ENCODE results near the gene KCNT1.

Gene KCNT1

GRCh38 chr9:135728436-135729110 lies 26.6 kb downstream of the KCNT1 start:
- H3K4me3 ChIP-seq (ENCODE audit: low read length in 2 of 2) = no peak overlapping the region
- H3K27ac ChIP-seq (replicated peaks; ENCODE audit: low read length) = no peak overlapping the region
- peaks cover 0 to 7% of the 10 kb centered on the region in 2 donors for H3K9me3 ChIP-seq (replicated peaks in 1 of 2; ENCODE audit: control insufficient read depth in 2 of 2, insufficient read depth in 1 of 2, low read depth in 1 of 2, low read length in 2 of 2)
- H3K27me3 ChIP-seq (ENCODE audit: control insufficient read depth in 3 of 3, insufficient read depth in 3 of 3, low read depth in 1 of 3, low read length in 3 of 3) = peaks cover 0 to 20% (median 0%) of the 10 kb centered on the region in 3 experiments
- no peaks in the 10 kb centered on the region for H3K36me3 ChIP-seq (replicated peaks in 1 of 2; ENCODE audit: control insufficient read depth in 2 of 2, insufficient read depth in 2 of 2, low read length in 2 of 2)
- H3K18ac ChIP-seq (ENCODE audit: low read length) = no peak overlapping the region
- no peak overlapping the region for H2BK15ac ChIP-seq (ENCODE audit: low read length)
- H3K4me2 ChIP-seq (ENCODE audit: insufficient read depth, low read length, poor library complexity, severe bottlenecking) = no peak overlapping the region
- no peak overlapping the region for H2BK12ac ChIP-seq (ENCODE audit: low read length)
- no peak overlapping the region for H3K14ac ChIP-seq (ENCODE audit: low read length)
- no peak overlapping the region for H2BK120ac ChIP-seq (ENCODE audit: low read depth, low read length)
- H3K4ac ChIP-seq (ENCODE audit: low read length) = no peak overlapping the region
- no peak overlapping the region for H4K8ac ChIP-seq (ENCODE audit: low read depth, low read length)
- DNase-seq (ENCODE audit: low spot score) = no peak
- H2BK5ac ChIP-seq (ENCODE audit: low read length) = no peak overlapping the region
- H3K9ac ChIP-seq (ENCODE audit: low read depth, low read length, poor library complexity) = peak overlapping the region; percentile 27
- WGBS, 2 donors (ENCODE audit: extremely low coverage in 2 of 2, insufficient read length in 2 of 2, insufficient replicate concordance in 1 of 2) = no CpG with 5 or more reads among the region's 18 CpGs
- no peak overlapping the region for H4K91ac ChIP-seq (ENCODE audit: low read depth, low read length, poor library complexity)
- H3K79me1 ChIP-seq (ENCODE audit: low read depth, low read length) = peaks cover 3% of the 10 kb centered on the region
- no peak overlapping the region for H2AK5ac ChIP-seq (ENCODE audit: low read depth, low read length)
- H3K23ac ChIP-seq (ENCODE audit: low read depth, low read length, poor library complexity) = no peak overlapping the region
- peaks cover 3 to 4% of the 10 kb centered on the region in 2 donors for H3K4me1 ChIP-seq (ENCODE audit: control insufficient read depth in 2 of 2, insufficient read depth in 1 of 2, low read depth in 1 of 2, low read length in 2 of 2)
- no peak overlapping the region for H2AFZ ChIP-seq (ENCODE audit: low read length)

GRCh38 chr9:135729480-135729879 lies 27.5 kb downstream of the KCNT1 start:
- H3K4ac ChIP-seq (ENCODE audit: low read length) = no peak overlapping the region
- H3K18ac ChIP-seq (ENCODE audit: low read length) = peak overlapping the region; percentile 66
- H3K23ac ChIP-seq (ENCODE audit: low read depth, low read length, poor library complexity) = no peak overlapping the region
- no peak overlapping the region for H3K14ac ChIP-seq (ENCODE audit: low read length)
- H2BK5ac ChIP-seq (ENCODE audit: low read length) = no peak overlapping the region
- H4K8ac ChIP-seq (ENCODE audit: low read depth, low read length) = no peak overlapping the region
- no peak overlapping the region for H3K4me2 ChIP-seq (ENCODE audit: insufficient read depth, low read length, poor library complexity, severe bottlenecking)
- peaks cover 0 to 7% of the 10 kb centered on the region in 2 donors for H3K9me3 ChIP-seq (replicated peaks in 1 of 2; ENCODE audit: control insufficient read depth in 2 of 2, insufficient read depth in 1 of 2, low read depth in 1 of 2, low read length in 2 of 2)
- WGBS, 2 donors (ENCODE audit: extremely low coverage in 2 of 2, insufficient read length in 2 of 2, insufficient replicate concordance in 1 of 2) = no CpG with 5 or more reads among the region's 13 CpGs
- H2AFZ ChIP-seq (ENCODE audit: low read length) = no peak overlapping the region
- no peak overlapping the region for H2BK120ac ChIP-seq (ENCODE audit: low read depth, low read length)
- H3K4me1 ChIP-seq (ENCODE audit: control insufficient read depth in 2 of 2, insufficient read depth in 1 of 2, low read depth in 1 of 2, low read length in 2 of 2) = peaks cover 3 to 4% of the 10 kb centered on the region in 2 donors
- H4K91ac ChIP-seq (ENCODE audit: low read depth, low read length, poor library complexity) = no peak overlapping the region
- H2AK5ac ChIP-seq (ENCODE audit: low read depth, low read length) = peak overlapping the region; percentile 25
- no peaks in the 10 kb centered on the region for H3K36me3 ChIP-seq (replicated peaks in 1 of 2; ENCODE audit: control insufficient read depth in 2 of 2, insufficient read depth in 2 of 2, low read length in 2 of 2)
- no peak overlapping the region for H2BK15ac ChIP-seq (ENCODE audit: low read length)
- peaks cover 0 to 20% (median 1%) of the 10 kb centered on the region in 3 experiments for H3K27me3 ChIP-seq (ENCODE audit: control insufficient read depth in 3 of 3, insufficient read depth in 3 of 3, low read depth in 1 of 3, low read length in 3 of 3)
- no peak overlapping the region for H3K4me3 ChIP-seq (ENCODE audit: low read length in 2 of 2)
- DNase-seq (ENCODE audit: low spot score) = no peak
- peaks cover 3% of the 10 kb centered on the region for H3K79me1 ChIP-seq (ENCODE audit: low read depth, low read length)
- no peak overlapping the region for H3K27ac ChIP-seq (replicated peaks; ENCODE audit: low read length)
- H3K9ac ChIP-seq (ENCODE audit: low read depth, low read length, poor library complexity) = no peak overlapping the region
- no peak overlapping the region for H2BK12ac ChIP-seq (ENCODE audit: low read length)

- no peak overlapping the region for H2AFZ ChIP-seq (ENCODE audit: low read length)
- H2BK12ac ChIP-seq (ENCODE audit: low read length) = no peak overlapping the region
- H3K9me3 ChIP-seq (replicated peaks in 1 of 2; ENCODE audit: control insufficient read depth in 2 of 2, insufficient read depth in 1 of 2, low read depth in 1 of 2, low read length in 2 of 2) = peaks cover 0 to 7% of the 10 kb centered on the region in 2 donors
- no peak overlapping the region for H2BK15ac ChIP-seq (ENCODE audit: low read length)
- H3K4me3 ChIP-seq (ENCODE audit: low read length in 2 of 2) = no peak overlapping the region
- peaks cover 0 to 3% of the 10 kb centered on the region in 2 donors for H3K4me1 ChIP-seq (ENCODE audit: control insufficient read depth in 2 of 2, insufficient read depth in 1 of 2, low read depth in 1 of 2, low read length in 2 of 2)
- H2BK120ac ChIP-seq (ENCODE audit: low read depth, low read length) = no peak overlapping the region
- no peak overlapping the region for H3K4ac ChIP-seq (ENCODE audit: low read length)
- no peak overlapping the region for H3K14ac ChIP-seq (ENCODE audit: low read length)
- no peak overlapping the region for H4K8ac ChIP-seq (ENCODE audit: low read depth, low read length)
- H3K9ac ChIP-seq (ENCODE audit: low read depth, low read length, poor library complexity) = no peak overlapping the region
- peaks cover 5% of the 10 kb centered on the region for H3K79me1 ChIP-seq (ENCODE audit: low read depth, low read length)
- H3K36me3 ChIP-seq (replicated peaks in 1 of 2; ENCODE audit: control insufficient read depth in 2 of 2, insufficient read depth in 2 of 2, low read length in 2 of 2) = no peaks in the 10 kb centered on the region
- no peak overlapping the region for H3K23ac ChIP-seq (ENCODE audit: low read depth, low read length, poor library complexity)
- no peak overlapping the region for H4K91ac ChIP-seq (ENCODE audit: low read depth, low read length, poor library complexity)
- no peak overlapping the region for H2AK5ac ChIP-seq (ENCODE audit: low read depth, low read length)
- H3K4me2 ChIP-seq (ENCODE audit: insufficient read depth, low read length, poor library complexity, severe bottlenecking) = no peak overlapping the region
- H3K27me3 ChIP-seq (ENCODE audit: control insufficient read depth in 3 of 3, insufficient read depth in 3 of 3, low read depth in 1 of 3, low read length in 3 of 3) = peaks cover 0 to 20% (median 5%) of the 10 kb centered on the region in 3 experiments
- no peak overlapping the region for H3K27ac ChIP-seq (replicated peaks; ENCODE audit: low read length)
- no CpG with 5 or more reads among the region's 12 CpGs for WGBS, 2 donors (ENCODE audit: extremely low coverage in 2 of 2, insufficient read length in 2 of 2, insufficient replicate concordance in 1 of 2)
- H3K18ac ChIP-seq (ENCODE audit: low read length) = no peak overlapping the region
- H2BK5ac ChIP-seq (ENCODE audit: low read length) = no peak overlapping the region
- no peak for DNase-seq (ENCODE audit: low spot score)
Measured at GRCh38 chr9:135731454-135731853, 29.5 kb downstream of the KCNT1 start.

GRCh38 chr9:135732569-135733257 lies 30.7 kb downstream of the KCNT1 start:
- WGBS, 2 donors (ENCODE audit: extremely low coverage in 2 of 2, insufficient read length in 2 of 2, insufficient replicate concordance in 1 of 2) = no CpG with 5 or more reads among the region's 6 CpGs
- Histone ChIP-seq H3K9ac (ENCODE audit: low read depth, low read length, poor library complexity) (no peak overlapping the region), H3K79me1 (ENCODE audit: low read depth, low read length) (peaks cover 2% of the 10 kb centered on the region), H3K9me3 (replicated peaks in 1 of 2; ENCODE audit: control insufficient read depth in 2 of 2, insufficient read depth in 1 of 2, low read depth in 1 of 2, low read length in 2 of 2) (peaks cover 0 to 7% of the 10 kb centered on the region in 2 donors), H2BK12ac (ENCODE audit: low read length) (no peak overlapping the region), H4K8ac (ENCODE audit: low read depth, low read length) (no peak overlapping the region), H3K27ac (replicated peaks; ENCODE audit: low read length) (no peak overlapping the region), H2AFZ (ENCODE audit: low read length) (no peak overlapping the region), H3K27me3 (ENCODE audit: control insufficient read depth in 3 of 3, insufficient read depth in 3 of 3, low read depth in 1 of 3, low read length in 3 of 3) (peaks cover 0 to 18% (median 16%) of the 10 kb centered on the region in 3 experiments), H3K14ac (ENCODE audit: low read length) (no peak overlapping the region), H3K4me3 (ENCODE audit: low read length in 2 of 2) (no peak overlapping the region), H2BK5ac (ENCODE audit: low read length) (no peak overlapping the region), H3K4me1 (ENCODE audit: control insufficient read depth in 2 of 2, insufficient read depth in 1 of 2, low read depth in 1 of 2, low read length in 2 of 2) (peaks cover 0 to 3% of the 10 kb centered on the region in 2 donors), H3K4ac (ENCODE audit: low read length) (no peak overlapping the region), H3K18ac (ENCODE audit: low read length) (peak overlapping the region; percentile 57), H2BK120ac (ENCODE audit: low read depth, low read length) (no peak overlapping the region), H2AK5ac (ENCODE audit: low read depth, low read length) (no peak overlapping the region), H3K23ac (ENCODE audit: low read depth, low read length, poor library complexity) (no peak overlapping the region), H3K4me2 (ENCODE audit: insufficient read depth, low read length, poor library complexity, severe bottlenecking) (no peak overlapping the region), H3K36me3 (replicated peaks in 1 of 2; ENCODE audit: control insufficient read depth in 2 of 2, insufficient read depth in 2 of 2, low read length in 2 of 2) (no peaks in the 10 kb centered on the region), H2BK15ac (ENCODE audit: low read length) (no peak overlapping the region), H4K91ac (ENCODE audit: low read depth, low read length, poor library complexity) (no peak overlapping the region)
- DNase-seq (ENCODE audit: low spot score) = no peak
